Calu3 (cell line): ENCODE results near the gene ZXDC. TPM values are rescaled to one million over a fixed set of nuclear protein-coding genes. Genes with fewer than 3 reads are reported as not detected.

Experiments used
- BruUV-seq: library from RNA; stranded (reverse); fragments of 400-500 nt; replicated peaks from 2 replicates; lab custom pipeline; 2021; lab: Mats Ljungman, UMichigan
- CTCF ChIA-PET: fragments of 300-600 bp; sonication (Branson Sonifier 250); formaldehyde crosslinking; loops from one replicate; lab custom pipeline; 2022; ENCODE audit warnings: antibody characterized with exemption; lab: Charles Lee
- DNase-seq: peaks from one replicate; pipeline ENCODE4 v3.0.0; 2022
- H3K27ac Mint-ChIP-seq: one replicate; pipeline ENCODE4 v1.8.0; 2022; ENCODE audit warnings: mixed read lengths; ENCODE audit not compliant: unreplicated experiment
- H3K27me3 Mint-ChIP-seq: one replicate; pipeline ENCODE4 v1.8.0; 2022; ENCODE audit warnings: mixed read lengths; ENCODE audit not compliant: unreplicated experiment
- H3K36me3 Mint-ChIP-seq: one replicate; pipeline ENCODE4 v1.8.0; 2022; ENCODE audit warnings: mild to moderate bottlenecking, moderate library complexity, mixed read lengths; ENCODE audit not compliant: insufficient read depth, unreplicated experiment
- H3K4me1 Mint-ChIP-seq: one replicate; pipeline ENCODE4 v1.8.0; 2022; ENCODE audit warnings: mild to moderate bottlenecking, low read depth, mixed read lengths; ENCODE audit not compliant: unreplicated experiment
- H3K4me3 Mint-ChIP-seq: one replicate; pipeline ENCODE4 v1.8.0; 2022; ENCODE audit warnings: mild to moderate bottlenecking, low read depth, moderate library complexity, mixed read lengths; ENCODE audit not compliant: unreplicated experiment
- H3K9me3 Mint-ChIP-seq: one replicate; pipeline ENCODE4 v1.8.0; 2022; ENCODE audit warnings: low read depth, mixed read lengths; ENCODE audit not compliant: unreplicated experiment
- CTCF ChIP-seq: fragments of 200-600 bp; IDR thresholded peaks from one replicate; pipeline ENCODE4 v1.8.0; 2022; ENCODE audit warnings: antibody characterized with exemption; ENCODE audit not compliant: unreplicated experiment
- intact Hi-C: fragments of 100-400 bp; cut with micrococcal nuclease; formaldehyde crosslinking; loops from one replicate; pipeline ENCODE4 v1.10.0; 2022; ENCODE audit not compliant: unreplicated experiment
- total RNA-seq: library from RNA; stranded (reverse); gene quantifications from 2 replicates; pipeline ENCODE4 v1.2.3, GENCODE V29; 2022

The ZXDC gene
- total RNA-seq, 1 experiment from 2014 or later, result 63.8 TPM

DNA sequence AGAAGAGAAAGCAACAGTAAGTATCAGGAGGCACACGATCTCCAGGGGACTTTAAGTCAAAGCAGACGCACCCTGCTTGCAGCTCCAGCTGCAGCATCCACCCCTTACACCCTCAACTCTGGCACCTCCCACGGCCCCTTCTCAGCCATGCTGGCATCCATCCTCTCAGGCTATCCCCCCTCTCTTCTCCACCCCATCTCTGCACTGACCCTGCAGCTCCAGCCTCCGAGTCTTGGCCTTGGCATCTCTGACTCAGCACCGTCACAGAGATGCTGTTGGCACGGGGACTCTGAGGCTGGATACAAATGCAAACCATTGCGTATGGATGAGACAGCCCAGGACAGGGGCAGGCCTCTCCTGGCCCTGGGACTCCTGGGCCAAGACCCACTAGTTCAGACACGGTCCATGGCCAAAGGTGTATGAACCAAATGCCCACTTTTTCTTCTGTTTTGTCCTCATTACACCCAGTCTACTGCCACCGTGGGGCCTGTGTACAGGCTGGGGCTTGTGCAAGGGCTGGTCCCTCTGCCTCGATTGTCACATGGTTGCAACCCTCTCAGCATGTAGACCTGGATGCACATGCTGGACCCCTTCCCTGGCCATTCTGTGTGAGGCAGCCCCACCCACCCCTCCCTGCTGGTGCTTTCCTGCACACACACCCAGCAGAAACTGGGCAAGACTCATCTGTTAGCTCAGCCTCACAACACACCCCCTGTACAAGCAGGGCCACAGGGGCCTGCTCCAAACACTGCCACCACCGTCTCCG, 18.7 kb upstream of the ZXDC start:
- H3K27ac Mint-ChIP-seq, result no peak overlapping the region
- CTCF ChIA-PET, result no interaction called here
- H3K9me3 Mint-ChIP-seq, result no peaks in the 10 kb centered on the region
- H3K27me3 Mint-ChIP-seq, result peaks cover 39% of the 10 kb centered on the region
- DNase-seq, result no peak
- BruUV-seq, result no TSS peak
- no peaks in the 10 kb centered on the region for H3K36me3 Mint-ChIP-seq
- intact Hi-C loops, result no loop called here
- no peak overlapping the region for H3K4me3 Mint-ChIP-seq
- no peak for TF ChIP-seq CTCF
- peaks cover 8% of the 10 kb centered on the region for H3K4me1 Mint-ChIP-seq

DNA sequence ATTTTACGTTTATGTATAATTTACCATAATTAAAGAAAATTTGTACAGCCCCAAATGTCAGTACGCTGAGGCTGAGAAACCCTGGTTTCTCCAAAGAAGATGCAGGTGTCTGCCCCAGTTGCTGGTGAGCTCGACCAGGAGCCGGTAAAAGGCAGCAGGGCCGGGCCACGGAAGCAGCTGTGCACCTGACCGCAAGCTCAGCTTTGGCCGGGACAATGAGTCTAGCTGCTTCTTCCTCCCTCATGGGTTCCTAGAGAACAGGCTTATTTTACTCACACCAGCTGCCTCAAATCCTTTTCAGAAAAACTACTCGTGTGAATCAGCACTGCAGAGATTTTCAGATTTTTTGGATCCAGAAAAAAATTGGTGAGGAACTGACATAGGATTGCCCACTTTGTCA, 18.0 kb upstream of the ZXDC start:
- CTCF ChIA-PET, result no interaction called here
- Mint-ChIP-seq H3K9me3 (no peaks in the 10 kb centered on the region), H3K27ac (no peak overlapping the region), H3K4me1 (peaks cover 10% of the 10 kb centered on the region), H3K36me3 (no peaks in the 10 kb centered on the region), H3K27me3 (peaks cover 39% of the 10 kb centered on the region), H3K4me3 (no peak overlapping the region)
- no peak for DNase-seq
- no TSS peak for BruUV-seq
- intact Hi-C loops, result no loop called here
- TF ChIP-seq CTCF, result no peak

DNA sequence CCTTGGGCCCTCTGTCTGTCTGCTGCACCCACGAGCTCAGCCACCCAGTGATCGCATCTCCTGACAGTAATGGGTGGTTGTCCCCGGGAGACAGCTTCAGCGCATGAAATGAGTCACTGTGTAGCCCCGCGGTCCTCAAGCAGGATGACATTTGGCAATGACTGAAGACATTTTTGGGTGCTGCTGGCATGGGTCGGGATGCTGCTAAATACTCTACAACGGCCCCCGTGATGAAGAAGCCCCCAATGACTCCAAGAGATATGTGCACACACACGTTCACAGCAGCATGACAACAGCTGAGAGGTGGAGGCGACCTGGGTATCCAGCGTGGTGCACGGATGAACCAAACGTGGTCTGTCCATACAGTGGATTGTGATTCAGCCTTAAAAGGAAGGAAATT, 17.4 kb upstream of the ZXDC start:
- BruUV-seq, result no TSS peak
- H3K27me3 Mint-ChIP-seq, result peaks cover 39% of the 10 kb centered on the region
- TF ChIP-seq CTCF, result no peak
- H3K4me3 Mint-ChIP-seq, result no peak overlapping the region
- peaks cover 10% of the 10 kb centered on the region for H3K4me1 Mint-ChIP-seq
- intact Hi-C loops, result no loop called here
- no peaks in the 10 kb centered on the region for H3K36me3 Mint-ChIP-seq
- DNase-seq, result no peak
- H3K27ac Mint-ChIP-seq, result no peak overlapping the region
- CTCF ChIA-PET, result no interaction called here
- no peaks in the 10 kb centered on the region for H3K9me3 Mint-ChIP-seq

- Mint-ChIP-seq H3K27ac (no peak overlapping the region), H3K36me3 (no peaks in the 10 kb centered on the region), H3K9me3 (no peaks in the 10 kb centered on the region), H3K27me3 (peaks cover 32% of the 10 kb centered on the region), H3K4me1 (peaks cover 10% of the 10 kb centered on the region), H3K4me3 (no peak overlapping the region)
- no TSS peak for BruUV-seq
- no peak for DNase-seq
- intact Hi-C loops, result no loop called here
- no peak for TF ChIP-seq CTCF
- CTCF ChIA-PET, result interaction anchor here (1.6 kb wide), 1 partner anchor 31 kb away, joined by 4 read pairs; no protein-coding TSS in a partner anchor
These were observed 15.7 kb upstream of the ZXDC start for GRCh38 chr3:126491221-126492013.
